Inferior parietal cortex (tissue), 1 donor: ENCODE results near the gene SELENOO.

Experiments
- DNase-seq: peaks from one replicate; pipeline ENCODE4 v3.0.0-alpha.2; 2016; ENCODE audit errors: extremely low spot score

The SELENOO gene

DNA sequence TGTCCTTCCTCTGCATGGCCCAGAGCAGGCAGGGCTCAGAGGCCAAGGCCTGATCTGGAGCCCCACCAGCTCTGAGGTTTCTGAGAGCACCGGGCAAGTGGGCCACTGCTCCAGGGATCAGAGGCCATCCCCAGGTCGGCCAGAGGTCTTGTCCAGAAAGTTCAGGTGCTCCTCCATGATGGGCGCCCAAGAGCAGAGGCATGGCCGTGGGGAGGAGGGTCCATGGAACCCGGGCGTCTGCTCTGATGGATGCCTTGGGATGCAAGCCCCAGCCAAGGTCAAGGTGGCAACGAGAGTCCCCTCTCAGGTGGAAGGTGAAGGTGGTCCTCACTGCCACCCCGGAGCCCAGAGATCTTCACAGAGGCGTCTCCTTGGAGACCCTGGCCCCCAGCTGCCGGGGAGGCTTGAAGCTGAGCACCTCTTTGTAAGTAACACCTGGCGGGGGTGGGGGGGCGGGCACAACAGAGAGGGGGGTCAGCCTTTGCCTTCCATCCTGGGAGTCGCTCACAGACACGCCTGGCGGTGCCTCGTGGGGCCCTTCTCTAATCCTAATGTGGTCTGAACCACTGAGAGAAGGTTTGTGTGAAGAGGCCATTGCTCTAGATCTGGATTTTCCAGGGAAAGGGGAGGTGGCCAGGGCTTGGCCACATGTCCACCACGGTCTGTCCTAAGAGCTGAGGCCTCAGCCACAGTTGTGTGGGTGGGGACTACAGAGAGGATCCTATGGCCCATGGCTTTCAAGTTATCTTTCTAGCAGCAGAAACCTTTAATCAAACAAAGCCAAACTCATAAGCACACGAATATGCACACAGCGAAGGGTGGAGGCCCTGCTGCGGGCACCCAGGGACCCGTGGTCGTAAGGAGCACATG is 52.5 kb downstream of the SELENOO start:
- DNase-seq, result no peak

GRCh38 chr22:50253941-50254340 is 53.1 kb downstream of the SELENOO start:
- no peak for DNase-seq

- DNase-seq, result no peak
Measured at GRCh38 chr22:50255099-50255498, 54.3 kb downstream of the SELENOO start.

DNA sequence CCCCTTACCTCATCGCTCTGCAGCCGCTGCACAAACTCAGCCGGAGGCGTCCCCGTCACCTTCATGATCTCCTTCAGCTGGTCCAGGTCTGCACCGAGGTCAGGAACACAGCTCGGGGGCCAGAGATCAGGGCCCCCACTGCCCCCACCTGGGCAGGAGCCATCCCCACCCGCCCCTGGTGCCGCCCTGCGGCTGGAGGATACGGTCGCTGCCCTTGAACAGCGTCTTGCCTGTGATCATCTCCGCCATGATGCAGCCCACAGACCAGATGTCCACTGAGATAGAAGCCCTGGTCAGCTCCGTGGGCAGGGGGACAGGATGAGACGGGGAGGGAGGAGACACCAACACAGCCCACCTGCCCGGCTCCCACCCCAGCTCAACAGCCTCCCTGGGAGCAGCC is 54.8 kb downstream of the SELENOO start:
- no peak for DNase-seq

DNA sequence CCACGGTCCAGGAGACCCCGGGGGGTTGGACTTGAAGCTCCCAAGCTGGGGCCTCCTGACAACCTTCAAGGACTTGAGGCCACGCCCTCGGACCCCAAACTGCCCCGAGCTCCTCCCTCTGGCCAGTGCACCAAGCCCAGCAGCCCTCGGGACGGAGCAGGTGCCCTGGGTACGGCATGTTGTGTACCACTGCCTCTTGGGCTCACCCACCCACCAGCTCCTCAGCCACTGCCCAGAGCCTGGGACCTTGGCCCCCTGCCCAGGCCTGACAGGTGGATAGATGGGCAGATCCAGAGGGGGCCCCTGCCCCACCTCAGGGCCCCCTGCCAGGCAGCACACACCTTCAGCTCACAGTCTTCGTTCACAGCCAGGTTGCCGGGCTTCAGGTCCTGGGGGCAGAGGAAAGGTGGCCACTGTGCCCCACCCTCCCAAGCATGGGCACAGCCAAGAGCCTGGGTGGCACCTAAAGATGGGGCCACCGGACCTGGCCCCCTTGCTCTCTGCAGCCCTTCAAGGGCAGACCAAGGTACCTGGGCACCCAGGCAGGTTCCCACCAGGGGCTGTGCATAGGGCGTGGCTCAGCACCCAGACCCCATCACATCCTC is 55.5 kb downstream of the SELENOO start:
- DNase-seq, result no peak

DNA sequence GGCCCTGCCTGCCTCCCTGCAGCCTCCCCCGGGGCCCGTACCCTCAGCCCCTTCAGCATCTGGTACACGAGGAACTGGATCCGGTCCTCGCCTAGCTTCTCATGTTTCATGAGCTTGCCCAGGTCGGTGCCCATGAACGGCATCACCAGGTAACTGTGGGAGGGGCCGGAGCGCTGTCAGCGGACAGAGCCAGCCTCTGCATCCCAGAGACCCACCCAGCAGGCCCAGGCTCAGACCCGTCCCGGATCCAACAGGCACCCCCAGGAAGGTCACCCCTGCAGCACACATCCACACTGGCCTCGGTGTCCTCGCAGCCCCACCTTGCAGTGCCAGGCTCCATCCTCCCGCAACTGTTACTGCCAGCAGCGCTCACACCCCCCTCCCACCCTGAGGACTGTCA is 56.2 kb downstream of the SELENOO start:
- DNase-seq, result no peak

DNA sequence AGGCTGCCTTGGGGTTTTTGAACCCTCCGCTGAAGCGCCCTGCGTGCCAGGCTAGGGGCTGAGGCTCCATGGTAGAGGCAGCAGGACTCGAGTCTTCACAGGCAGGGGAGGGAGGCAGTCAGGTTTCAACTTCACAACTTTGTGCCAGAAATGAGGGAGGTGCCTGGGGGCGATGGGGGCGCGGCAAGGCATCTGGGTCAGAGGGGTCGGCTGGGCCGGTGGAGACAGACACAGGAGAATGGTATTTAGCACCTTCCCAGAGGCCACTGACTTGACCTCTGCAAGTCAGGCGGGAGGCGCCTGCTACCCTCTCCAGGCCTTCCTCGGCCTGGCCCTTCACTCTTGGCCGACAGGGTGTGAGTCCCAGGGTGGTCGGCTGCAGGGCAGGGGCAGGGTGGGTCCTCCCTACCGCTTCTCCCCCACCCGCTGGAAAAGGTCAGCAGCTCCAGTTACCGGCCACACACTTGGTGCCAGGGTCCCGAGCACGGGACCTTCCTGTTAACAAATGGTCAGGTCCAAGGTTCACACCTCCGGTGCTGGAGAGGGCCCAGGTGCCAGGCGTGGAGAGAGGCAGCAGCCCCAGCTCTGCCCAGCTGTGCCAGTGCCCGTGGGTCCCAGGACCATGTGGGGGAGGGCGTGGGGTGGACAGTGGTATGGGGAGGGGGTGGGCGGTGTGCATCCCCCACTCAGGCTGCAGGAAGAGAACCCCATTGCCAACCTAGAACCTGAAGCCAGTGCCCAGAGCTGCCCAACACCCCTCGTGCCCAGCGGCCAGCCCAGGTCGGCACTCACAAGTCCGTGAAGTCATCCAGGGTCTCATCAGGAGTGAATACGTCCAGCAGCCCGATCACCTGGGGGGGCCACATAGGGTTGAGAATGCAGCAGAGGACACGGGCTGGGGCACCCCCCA is 56.9 kb downstream of the SELENOO start:
- no peak for DNase-seq

DNA sequence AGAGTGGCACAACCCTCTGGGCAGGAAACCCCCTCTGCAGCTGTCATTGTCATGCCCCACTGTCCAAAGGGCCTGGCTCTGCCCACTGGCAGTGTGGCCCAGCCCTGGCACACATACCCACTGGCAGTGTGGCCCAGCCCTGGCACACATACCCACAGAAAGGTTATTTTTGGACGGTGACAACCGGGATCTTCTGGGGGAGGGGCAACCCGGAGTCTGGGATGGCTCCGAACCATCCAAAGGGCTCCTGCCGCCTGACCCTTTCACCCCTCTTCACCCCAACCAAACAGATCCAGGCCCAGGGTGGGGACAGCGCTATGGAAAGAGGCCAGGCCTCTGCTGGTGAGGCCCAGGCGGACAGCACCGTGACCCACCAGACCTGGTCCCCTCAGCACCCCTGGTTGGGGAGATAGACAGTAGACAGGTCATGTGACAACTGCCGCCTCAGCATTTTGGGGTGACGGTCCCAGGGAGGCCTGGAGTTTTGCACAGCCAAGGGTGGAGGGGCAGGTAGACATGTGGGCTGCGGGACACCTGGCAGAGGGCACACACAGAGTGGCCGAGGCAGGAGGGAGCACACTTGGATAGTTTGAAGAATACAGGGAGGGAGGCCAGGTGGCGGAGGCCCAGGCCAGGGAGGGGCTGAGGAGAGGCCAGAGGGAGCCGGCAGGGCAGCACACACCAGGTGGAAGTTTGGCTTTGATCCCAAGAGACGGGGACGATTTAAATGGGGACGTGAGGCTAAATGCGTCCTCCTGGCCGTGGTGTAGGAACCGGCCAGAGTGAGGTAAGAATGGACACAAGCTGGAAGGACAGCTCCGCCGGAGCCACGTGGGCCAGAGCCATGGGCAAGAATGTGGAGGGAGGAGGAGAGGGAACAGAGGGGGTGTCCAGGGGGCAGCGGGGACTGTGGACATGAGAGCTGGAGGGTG is 57.8 kb downstream of the SELENOO start:
- no peak for DNase-seq

DNA sequence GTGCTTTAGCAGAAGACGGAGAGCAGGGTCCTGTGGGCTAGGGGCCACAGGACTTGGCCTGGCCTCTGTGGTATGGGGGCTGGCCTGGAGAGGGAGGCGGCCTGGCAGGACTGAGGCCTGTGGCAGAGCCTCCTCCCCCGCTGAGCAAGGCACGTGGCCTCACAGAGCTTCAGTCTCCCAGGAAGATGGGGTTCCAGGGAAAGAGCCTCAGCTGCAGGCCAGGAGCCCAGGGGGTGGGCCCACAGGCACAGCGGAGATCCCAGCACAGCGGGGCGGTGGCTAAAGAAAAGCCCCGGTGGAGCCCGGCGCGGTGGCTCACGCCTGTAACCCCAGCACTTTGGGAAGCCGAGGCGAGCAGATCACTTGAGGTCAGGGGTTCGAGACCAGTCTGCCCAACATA is 58.5 kb downstream of the SELENOO start:
- no peak for DNase-seq

- DNase-seq, result no peak
Measured at GRCh38 chr22:50260434-50260800, 59.6 kb downstream of the SELENOO start.

- DNase-seq, result no peak
Measured at GRCh38 chr22:50260801-50261614, 60.2 kb downstream of the SELENOO start.

GRCh38 chr22:50261615-50262459 is 61.0 kb downstream of the SELENOO start, which contains the start of gene MAPK12:
Gene MAPK12 (minus strand): TSS chr22:50261683. CDS start chr22:50261509, 174 bp downstream.
- no peak for DNase-seq

- DNase-seq, result no peak
Measured at GRCh38 chr22:50262460-50262911, 61.7 kb downstream of the SELENOO start.

GRCh38 chr22:50262973-50263617 is 62.3 kb downstream of the SELENOO start:
- no peak for DNase-seq

DNA sequence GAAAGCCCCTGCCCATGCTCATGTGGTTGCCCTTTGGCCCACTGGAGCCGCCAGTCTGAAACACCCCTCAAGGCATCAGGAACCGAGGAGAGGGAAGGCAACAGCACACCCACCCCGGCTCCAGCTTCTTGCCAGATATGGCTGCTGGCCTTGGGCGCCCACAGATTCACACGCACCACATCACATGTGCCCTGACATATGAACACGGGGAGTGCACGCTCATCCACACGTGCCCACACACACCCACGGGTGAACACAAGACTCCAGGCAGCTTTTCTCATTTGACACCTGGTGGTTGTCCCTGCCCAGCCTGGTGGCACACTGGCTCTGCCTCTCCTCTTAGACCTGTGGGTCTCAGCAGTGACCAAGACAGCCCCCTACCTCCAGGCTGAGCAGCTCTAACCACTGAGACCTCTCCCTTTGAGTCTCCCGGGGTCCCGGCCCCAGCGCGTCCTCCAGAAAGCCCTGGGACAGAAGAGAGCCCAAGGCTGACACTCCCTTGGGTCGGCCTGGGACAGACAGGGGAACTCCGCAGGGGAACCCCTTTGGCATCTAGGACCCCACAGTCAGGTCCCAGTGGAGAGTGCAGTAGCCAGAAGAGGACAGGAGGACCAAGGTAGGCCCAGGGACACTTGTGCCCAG is 63.4 kb downstream of the SELENOO start:
- DNase-seq, result no peak

- no peak for DNase-seq
Measured at GRCh38 chr22:50264946-50265669, 64.3 kb downstream of the SELENOO start.

GRCh38 chr22:50266994-50267393 is 66.2 kb downstream of the SELENOO start:
- DNase-seq, result no peak
